Measurements from ENCODE around the gene MYADML2. TPM values are rescaled to one million over a fixed set of nuclear protein-coding genes. Genes with fewer than 3 reads are reported as not detected.
A peak's percentile ranks its signal among the peaks of the same experiment; 100 is the strongest.

The MYADML2 gene
- 10 to 100 TPM in 3 of 4 donors, 1 to 10 TPM in 1; 9.7 to 58.0 (median 13.4) TPM for total RNA-seq
- polyA plus RNA-seq = 10 to 100 TPM in 1 of 3 donors, 1 to 10 TPM in 1, under 1 TPM in 1; 0.47 to 95.8 (median 9.1) TPM
- long read RNA-seq, donor 1, partial matches to known transcripts = 12 of 12 reads
- long read RNA-seq, donor 1, other reads (novel, unspliced or antisense) = 0 of 12 reads
- long read RNA-seq, donor 2 = 0 reads

GRCh38 chr17:81947189-81947588 lies at the start of gene MYADML2:
Gene MYADML2 (minus strand): TSS chr17:81947233. CDS start chr17:81941741, 5,492 bp downstream.
- H3K4me1 ChIP-seq = peaks cover 9% of the 10 kb centered on the region
- no peak within 1 kb of the TSS for H3K4me3 ChIP-seq
- peak within 1 kb of the TSS; percentile 43 for H3K27ac ChIP-seq
- 55 to 69% (median 60%) methylated on average over 13 of the region's 13 CpGs for WGBS, 3 donors
- ATAC-seq (peak; percentile 15 to 39 (median 21)), DNase-seq (no peak)
- no peaks in the 10 kb centered on the region for H3K36me3 ChIP-seq (ENCODE audit: insufficient read depth in 1 of 2, low read depth in 1 of 2)
- H3K27me3 ChIP-seq (ENCODE audit: insufficient read depth in 3 of 3, low read length in 2 of 3) = no peaks in the 10 kb centered on the region
- H3K9me3 ChIP-seq = no peaks in the 10 kb centered on the region
- no peak for TF ChIP-seq CTCF (IDR thresholded peaks at IDR 0.05)
- intact Hi-C loops (cut with DNase I) = no loop called here

- TF ChIP-seq CTCF (IDR thresholded peaks at IDR 0.05) = no peak
- no peak for ATAC-seq
- H3K27ac ChIP-seq = no peak overlapping the region
- WGBS, 3 donors = 90 to 96% (median 92%) methylated on average over 21 to 28 of the region's 28 CpGs
- no peaks in the 10 kb centered on the region for H3K9me3 ChIP-seq
- peaks cover 48% of the 10 kb centered on the region for H3K4me1 ChIP-seq
- intact Hi-C loops (cut with DNase I) = no loop called here
- peaks cover 0 to 13% of the 10 kb centered on the region in 2 donors for H3K36me3 ChIP-seq (ENCODE audit: insufficient read depth in 1 of 2, low read depth in 1 of 2)
- no peak overlapping the region for H3K4me3 ChIP-seq
- H3K27me3 ChIP-seq (ENCODE audit: insufficient read depth in 3 of 3, low read length in 2 of 3) = no peaks in the 10 kb centered on the region
- DNase-seq = peak; percentile 9 to 29
Measured at GRCh38 chr17:81996232-81996756, 49.3 kb upstream of the MYADML2 start.

GRCh38 chr17:81995463-81996231 lies 48.6 kb upstream of the MYADML2 start:
- Histone ChIP-seq H3K9me3 (no peaks in the 10 kb centered on the region), H3K4me3 (no peak overlapping the region), H3K27me3 (ENCODE audit: insufficient read depth in 3 of 3, low read length in 2 of 3) (no peaks in the 10 kb centered on the region), H3K27ac (no peak overlapping the region), H3K36me3 (ENCODE audit: insufficient read depth in 1 of 2, low read depth in 1 of 2) (peaks cover 0 to 13% of the 10 kb centered on the region in 2 donors), H3K4me1 (peaks cover 48% of the 10 kb centered on the region)
- ATAC-seq (no peak), DNase-seq (peak; percentile 9 to 48)
- TF ChIP-seq CTCF (IDR thresholded peaks at IDR 0.05) = no peak
- intact Hi-C loops (cut with DNase I) = no loop called here
- WGBS, 3 donors = 91 to 95% (median 92%) methylated on average over 26 to 29 of the region's 29 CpGs

- Histone ChIP-seq H3K4me1 (peaks cover 40% of the 10 kb centered on the region), H3K4me3 (no peak overlapping the region), H3K27me3 (ENCODE audit: insufficient read depth in 3 of 3, low read length in 2 of 3) (no peaks in the 10 kb centered on the region), H3K27ac (no peak overlapping the region), H3K36me3 (ENCODE audit: insufficient read depth in 1 of 2, low read depth in 1 of 2) (peaks cover 0 to 13% of the 10 kb centered on the region in 2 donors), H3K9me3 (no peaks in the 10 kb centered on the region)
- no peak for ATAC-seq
- WGBS, 3 donors = 86 to 90% (median 89%) methylated on average over 38 to 39 of the region's 39 CpGs
- no peak for TF ChIP-seq CTCF (IDR thresholded peaks at IDR 0.05)
- intact Hi-C loops (cut with DNase I) = no loop called here
- DNase-seq = peak; percentile 10 to 33
Measured at GRCh38 chr17:81994593-81995462, 47.8 kb upstream of the MYADML2 start.
